A549 (cell line): ENCODE measurements around the gene ASPA.

ENCODE experiments used
- JUNB ChIP-seq: fragments of >200 bp; sonication (Bioruptor Twin); formaldehyde crosslinking; IDR thresholded peaks from 2 replicates; pipeline ENCODE4 v1.6.1; 2016
- POLR2A ChIP-seq: IDR thresholded peaks from 2 replicates; pipeline ENCODE4 v1.6.1; 2012; ENCODE audit warnings: mild to moderate bottlenecking, low read length
- TF ChIP-seq, protein P1 (sequence below): fragments of 450-650 bp; IDR thresholded peaks from 2 replicates; pipeline ENCODE4 v1.6.1; 2014; ENCODE audit warnings: antibody characterized with exemption
- TF ChIP-seq, protein P2 (sequence below): fragments of 250-450 bp; sonication (Bioruptor Pico); IDR thresholded peaks from 2 replicates; pipeline ENCODE4 v1.5.0; 2020; ENCODE audit warnings: low read depth, mild to moderate bottlenecking, moderate library complexity

DNA sequence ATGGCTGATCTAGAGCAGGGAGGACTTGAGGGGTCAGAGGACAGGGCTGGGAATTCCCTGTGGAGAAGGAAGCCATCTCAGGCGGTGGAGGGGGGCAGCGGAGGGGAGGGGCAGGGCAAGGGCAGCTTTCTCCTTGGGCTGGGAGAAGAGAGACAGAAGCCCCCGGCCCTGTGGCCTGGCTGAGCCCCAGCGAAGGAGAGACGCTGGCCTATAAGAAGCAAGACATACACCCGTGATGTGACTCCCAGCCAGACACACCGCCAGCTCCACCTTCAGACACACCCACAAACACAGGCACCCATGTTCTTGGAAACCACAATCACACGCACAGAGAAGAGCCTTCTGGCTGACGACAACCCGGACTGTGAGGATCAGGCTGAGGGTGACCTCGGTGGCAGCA is 71.8 kb downstream of the ASPA start:
- TF ChIP-seq JUNB: no peak
- TF ChIP-seq POLR2A: no peak
- TF ChIP-seq, protein P1, sequence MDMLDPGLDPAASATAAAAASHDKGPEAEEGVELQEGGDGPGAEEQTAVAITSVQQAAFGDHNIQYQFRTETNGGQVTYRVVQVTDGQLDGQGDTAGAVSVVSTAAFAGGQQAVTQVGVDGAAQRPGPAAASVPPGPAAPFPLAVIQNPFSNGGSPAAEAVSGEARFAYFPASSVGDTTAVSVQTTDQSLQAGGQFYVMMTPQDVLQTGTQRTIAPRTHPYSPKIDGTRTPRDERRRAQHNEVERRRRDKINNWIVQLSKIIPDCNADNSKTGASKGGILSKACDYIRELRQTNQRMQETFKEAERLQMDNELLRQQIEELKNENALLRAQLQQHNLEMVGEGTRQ: no peak
- TF ChIP-seq, protein P2, sequence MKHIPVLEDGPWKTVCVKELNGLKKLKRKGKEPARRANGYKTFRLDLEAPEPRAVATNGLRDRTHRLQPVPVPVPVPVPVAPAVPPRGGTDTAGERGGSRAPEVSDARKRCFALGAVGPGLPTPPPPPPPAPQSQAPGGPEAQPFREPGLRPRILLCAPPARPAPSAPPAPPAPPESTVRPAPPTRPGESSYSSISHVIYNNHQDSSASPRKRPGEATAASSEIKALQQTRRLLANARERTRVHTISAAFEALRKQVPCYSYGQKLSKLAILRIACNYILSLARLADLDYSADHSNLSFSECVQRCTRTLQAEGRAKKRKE (CRISPR knock-in tag): no peak
